IgD-negative memory B cell (primary cell): ENCODE results near the gene NKX6-2. TPM values are rescaled to one million over a fixed set of nuclear protein-coding genes. Genes with fewer than 3 reads are reported as not detected.

Experiments used
- H3K27ac Mint-ChIP-seq, 3 donors: one replicate each; pipeline ENCODE4 v1.8.0; 2020 to 2022; ENCODE audit warnings: mild to moderate bottlenecking in 3 of 3, mixed read lengths in 3 of 3, moderate library complexity in 1 of 3
- H3K27me3 Mint-ChIP-seq: one replicate; pipeline ENCODE4 v1.8.0; 2021; ENCODE audit warnings: mixed read lengths
- H3K36me3 Mint-ChIP-seq: one replicate; pipeline ENCODE4 v1.8.0; 2020; ENCODE audit warnings: mild to moderate bottlenecking, mixed read lengths
- H3K4me1 Mint-ChIP-seq, 3 donors: one replicate each; pipeline ENCODE4 v1.8.0; 2020 to 2022; ENCODE audit warnings: mixed read lengths in 3 of 3, mild to moderate bottlenecking in 1 of 3
- H3K4me3 Mint-ChIP-seq, 4 donors: one replicate each; pipeline ENCODE4 v1.8.0; 2020 to 2022; ENCODE audit warnings: mild to moderate bottlenecking in 4 of 4, mixed read lengths in 4 of 4, moderate library complexity in 3 of 4
- H3K9me3 Mint-ChIP-seq, 3 donors: one replicate each; pipeline ENCODE4 v1.8.0; 2020 to 2021; ENCODE audit warnings: mixed read lengths in 3 of 3, mild to moderate bottlenecking in 1 of 3
- polyA plus RNA-seq: library from polyadenylated mRNA; unstranded; fragments of 300-500 nt; fragmentation: Illumina TruSeq; gene quantifications from one replicate; pipeline ENCODE4 v1.2.3, GENCODE V29; 2021

NKX6-2 gene
- polyA plus RNA-seq, 1 donor from 2014 or later: not detected

- H3K27me3 Mint-ChIP-seq: peaks cover 5% of the 10 kb centered on the region
Observed at GRCh38 chr10:132817701-132818211, 31.8 kb upstream of the NKX6-2 start.

DNA sequence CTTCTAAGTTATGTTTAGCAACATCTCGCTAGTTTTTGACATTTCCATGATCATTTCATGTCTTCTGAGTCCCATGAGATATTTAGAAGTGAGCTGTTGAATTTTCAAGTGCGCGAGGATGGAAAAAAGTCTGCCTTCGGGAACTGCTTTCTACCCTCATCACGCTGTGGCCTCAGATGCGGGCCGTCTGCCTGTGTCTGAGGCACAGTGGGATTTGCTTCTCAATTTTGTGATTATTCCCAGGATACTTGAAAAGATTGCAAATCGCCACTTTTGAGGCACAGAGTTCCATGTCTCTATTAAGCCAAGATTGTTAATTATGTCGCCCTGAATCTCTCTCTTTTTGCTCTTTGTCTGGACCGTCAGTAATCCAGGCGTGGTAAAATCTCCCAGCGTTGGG lies 30.8 kb upstream of the NKX6-2 start:
- Mint-ChIP-seq H3K27ac (no peak overlapping the region), H3K9me3 (peaks cover 0 to 6% (median 0%) of the 10 kb centered on the region in 3 donors)

More at GRCh38 chr10:132817701-132818211, 31.8 kb upstream of the NKX6-2 start:
- peaks cover 0 to 6% (median 0%) of the 10 kb centered on the region in 3 donors for H3K9me3 Mint-ChIP-seq
- peaks cover 0 to 2% (median 0%) of the 10 kb centered on the region in 3 donors for H3K4me1 Mint-ChIP-seq
- H3K4me3 Mint-ChIP-seq: no peak overlapping the region
- H3K36me3 Mint-ChIP-seq: no peaks in the 10 kb centered on the region
- H3K27ac Mint-ChIP-seq: no peak overlapping the region

GRCh38 chr10:132815168-132815857 lies 29.4 kb upstream of the NKX6-2 start:
- peaks cover 0 to 2% (median 0%) of the 10 kb centered on the region in 3 donors for H3K4me1 Mint-ChIP-seq
- no peak overlapping the region for H3K4me3 Mint-ChIP-seq
- H3K27me3 Mint-ChIP-seq: peaks cover 5% of the 10 kb centered on the region
- H3K36me3 Mint-ChIP-seq: no peaks in the 10 kb centered on the region
- H3K27ac Mint-ChIP-seq: peak overlapping the region in 2 of 3 donors; percentile 26 to 62
- H3K9me3 Mint-ChIP-seq: peaks cover 0 to 6% (median 0%) of the 10 kb centered on the region in 3 donors

More for the DNA sequence above, 30.8 kb upstream of the NKX6-2 start:
- H3K27me3 Mint-ChIP-seq: peaks cover 5% of the 10 kb centered on the region
- no peak overlapping the region for H3K4me3 Mint-ChIP-seq
- peaks cover 0 to 2% (median 0%) of the 10 kb centered on the region in 3 donors for H3K4me1 Mint-ChIP-seq
- no peaks in the 10 kb centered on the region for H3K36me3 Mint-ChIP-seq

- Mint-ChIP-seq H3K4me3 (no peak overlapping the region), H3K36me3 (no peaks in the 10 kb centered on the region), H3K9me3 (peaks cover 0 to 6% (median 0%) of the 10 kb centered on the region in 3 donors), H3K4me1 (peaks cover 0 to 2% (median 0%) of the 10 kb centered on the region in 3 donors), H3K27me3 (peaks cover 5% of the 10 kb centered on the region), H3K27ac (no peak overlapping the region)
Observed at GRCh38 chr10:132814469-132814856, 28.5 kb upstream of the NKX6-2 start.

DNA sequence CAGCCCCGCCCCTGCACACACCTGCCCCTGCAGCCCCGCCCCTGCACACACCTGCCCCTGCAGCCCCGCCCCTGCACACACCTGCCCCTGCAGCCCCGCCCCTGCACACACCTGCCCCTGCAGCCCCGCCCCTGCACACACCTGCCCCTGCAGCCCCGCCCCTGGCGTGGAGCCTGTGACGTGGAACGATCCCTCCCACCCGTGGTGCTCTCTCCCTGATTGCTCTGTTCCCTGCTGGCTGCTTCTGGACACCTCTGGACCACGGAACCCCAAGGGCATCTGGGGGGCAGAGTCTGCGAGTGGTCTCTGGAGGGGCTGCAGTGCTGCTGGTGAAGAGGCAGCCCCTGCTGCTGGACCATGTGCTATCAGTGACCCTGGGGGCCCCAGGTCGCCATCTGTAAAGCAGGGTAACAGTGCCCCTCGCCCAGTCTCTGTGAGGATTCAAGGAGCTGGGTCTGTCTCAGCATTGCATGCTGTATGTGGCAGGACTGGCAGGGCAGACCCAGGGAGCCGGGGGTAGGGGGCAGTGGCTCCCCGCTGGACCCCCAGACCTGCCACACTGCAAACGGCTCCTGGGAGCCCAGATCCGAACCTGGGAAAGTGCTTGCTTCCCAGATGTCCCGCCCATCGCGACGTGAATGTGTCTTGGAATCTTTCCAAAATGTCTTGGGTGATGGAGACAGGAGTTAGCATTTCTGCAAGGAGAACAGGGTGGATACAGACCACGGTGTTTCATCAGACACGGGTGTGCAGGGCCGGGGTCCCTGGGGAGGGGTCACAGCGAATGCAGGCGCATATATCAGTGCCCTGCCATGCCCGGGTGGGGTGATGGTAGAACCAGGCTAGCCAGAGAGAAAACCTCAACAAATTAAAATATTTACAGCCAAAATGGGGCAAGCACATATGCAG lies 27.9 kb upstream of the NKX6-2 start:
- H3K36me3 Mint-ChIP-seq: no peaks in the 10 kb centered on the region

DNA sequence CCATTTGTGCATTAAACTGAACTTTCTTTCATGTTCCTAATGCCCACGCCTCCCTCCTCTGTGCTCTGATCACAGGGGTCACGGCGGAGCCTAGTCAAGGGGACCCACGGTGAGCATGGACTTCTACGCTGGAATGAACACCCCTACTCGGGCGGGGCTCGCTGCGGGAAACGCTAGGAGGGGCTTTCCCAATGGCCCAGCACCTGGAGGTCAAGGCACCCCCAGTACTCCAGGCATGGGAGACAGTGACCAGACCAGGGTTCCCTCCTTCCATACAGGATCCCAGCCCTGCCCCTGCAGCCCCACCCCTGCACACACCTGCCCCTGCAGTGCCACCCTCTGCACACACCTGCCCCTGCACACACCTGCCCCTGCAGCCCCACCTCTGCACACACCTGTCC lies 27.1 kb upstream of the NKX6-2 start:
- Mint-ChIP-seq H3K4me3 (no peak overlapping the region), H3K36me3 (no peaks in the 10 kb centered on the region), H3K27ac (no peak overlapping the region), H3K27me3 (peaks cover 8% of the 10 kb centered on the region), H3K4me1 (peaks cover 0 to 1% (median 0%) of the 10 kb centered on the region in 3 donors), H3K9me3 (no peaks in the 10 kb centered on the region)

More for the DNA sequence above, 27.9 kb upstream of the NKX6-2 start:
- Mint-ChIP-seq H3K27ac (no peak overlapping the region), H3K9me3 (no peaks in the 10 kb centered on the region), H3K4me3 (no peak overlapping the region), H3K4me1 (peaks cover 0 to 1% (median 0%) of the 10 kb centered on the region in 3 donors), H3K27me3 (peaks cover 8% of the 10 kb centered on the region)

DNA sequence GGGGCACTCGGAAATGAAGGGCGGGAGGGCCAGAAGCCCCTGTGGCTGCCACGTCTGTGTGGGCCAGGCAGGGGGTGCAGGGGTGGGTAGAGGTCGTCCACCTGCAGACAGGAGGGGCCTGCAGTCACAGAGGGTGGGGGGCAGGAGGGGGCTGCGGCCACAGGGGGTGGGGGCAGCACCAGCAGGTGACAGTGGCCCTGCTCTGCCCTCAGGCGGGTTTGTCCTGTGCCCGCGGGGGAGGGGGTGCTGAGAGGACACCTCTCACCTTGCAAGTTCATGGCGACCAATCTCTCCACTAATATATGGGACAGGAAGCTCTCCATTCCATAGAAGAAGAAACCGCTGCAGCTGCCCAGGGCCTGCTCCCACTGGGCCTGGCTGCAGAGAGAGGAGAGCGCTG lies 26.6 kb upstream of the NKX6-2 start:
- Mint-ChIP-seq H3K9me3 (no peaks in the 10 kb centered on the region), H3K27me3 (peaks cover 8% of the 10 kb centered on the region), H3K4me1 (peaks cover 0 to 1% (median 0%) of the 10 kb centered on the region in 3 donors), H3K4me3 (no peak overlapping the region), H3K27ac (no peak overlapping the region), H3K36me3 (no peaks in the 10 kb centered on the region)

DNA sequence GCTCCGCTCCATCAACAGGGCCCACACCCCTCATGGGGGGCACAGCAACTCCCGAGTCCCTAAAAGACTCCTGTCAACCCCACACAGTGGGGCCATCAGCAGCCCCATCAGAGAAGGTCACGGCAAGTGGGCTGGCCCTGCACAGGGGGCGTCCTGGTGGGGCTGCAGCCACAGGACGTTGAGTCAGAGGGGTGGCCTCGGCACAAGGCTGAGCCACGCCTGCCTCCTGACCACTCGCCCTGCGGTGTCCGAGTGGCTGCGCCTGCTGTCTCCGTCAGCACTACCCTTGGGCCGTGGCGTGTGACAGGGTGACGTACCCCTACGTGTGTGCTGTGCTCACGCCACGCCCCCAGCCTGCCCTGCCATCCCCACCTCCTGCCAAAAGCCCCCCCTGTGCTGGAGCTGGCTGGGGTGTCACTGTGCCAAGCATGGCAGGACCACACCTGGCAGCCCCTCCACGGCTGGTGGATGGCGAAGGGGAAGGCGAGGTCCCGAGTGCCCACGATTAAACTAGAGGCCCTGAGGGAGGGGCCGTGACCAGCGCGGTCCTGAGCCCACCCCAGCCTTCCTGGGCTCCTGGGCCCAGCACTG lies 26.0 kb upstream of the NKX6-2 start:
- Mint-ChIP-seq H3K36me3 (no peaks in the 10 kb centered on the region), H3K27ac (no peak overlapping the region), H3K9me3 (no peaks in the 10 kb centered on the region), H3K4me3 (no peak overlapping the region), H3K27me3 (peaks cover 6% of the 10 kb centered on the region), H3K4me1 (peaks cover 0 to 1% (median 0%) of the 10 kb centered on the region in 3 donors)

GRCh38 chr10:132810807-132811700 lies 25.1 kb upstream of the NKX6-2 start:
- Mint-ChIP-seq H3K4me3 (no peak overlapping the region), H3K9me3 (no peaks in the 10 kb centered on the region), H3K4me1 (peaks cover 0 to 1% (median 0%) of the 10 kb centered on the region in 3 donors), H3K36me3 (no peaks in the 10 kb centered on the region), H3K27ac (no peak overlapping the region), H3K27me3 (peaks cover 3% of the 10 kb centered on the region)

GRCh38 chr10:132810141-132810806 lies 24.3 kb upstream of the NKX6-2 start:
- no peak overlapping the region for H3K27ac Mint-ChIP-seq
- H3K9me3 Mint-ChIP-seq: no peaks in the 10 kb centered on the region
- peaks cover 0 to 1% (median 0%) of the 10 kb centered on the region in 3 donors for H3K4me1 Mint-ChIP-seq
- no peak overlapping the region for H3K4me3 Mint-ChIP-seq
- no peaks in the 10 kb centered on the region for H3K36me3 Mint-ChIP-seq
- peaks cover 3% of the 10 kb centered on the region for H3K27me3 Mint-ChIP-seq

DNA sequence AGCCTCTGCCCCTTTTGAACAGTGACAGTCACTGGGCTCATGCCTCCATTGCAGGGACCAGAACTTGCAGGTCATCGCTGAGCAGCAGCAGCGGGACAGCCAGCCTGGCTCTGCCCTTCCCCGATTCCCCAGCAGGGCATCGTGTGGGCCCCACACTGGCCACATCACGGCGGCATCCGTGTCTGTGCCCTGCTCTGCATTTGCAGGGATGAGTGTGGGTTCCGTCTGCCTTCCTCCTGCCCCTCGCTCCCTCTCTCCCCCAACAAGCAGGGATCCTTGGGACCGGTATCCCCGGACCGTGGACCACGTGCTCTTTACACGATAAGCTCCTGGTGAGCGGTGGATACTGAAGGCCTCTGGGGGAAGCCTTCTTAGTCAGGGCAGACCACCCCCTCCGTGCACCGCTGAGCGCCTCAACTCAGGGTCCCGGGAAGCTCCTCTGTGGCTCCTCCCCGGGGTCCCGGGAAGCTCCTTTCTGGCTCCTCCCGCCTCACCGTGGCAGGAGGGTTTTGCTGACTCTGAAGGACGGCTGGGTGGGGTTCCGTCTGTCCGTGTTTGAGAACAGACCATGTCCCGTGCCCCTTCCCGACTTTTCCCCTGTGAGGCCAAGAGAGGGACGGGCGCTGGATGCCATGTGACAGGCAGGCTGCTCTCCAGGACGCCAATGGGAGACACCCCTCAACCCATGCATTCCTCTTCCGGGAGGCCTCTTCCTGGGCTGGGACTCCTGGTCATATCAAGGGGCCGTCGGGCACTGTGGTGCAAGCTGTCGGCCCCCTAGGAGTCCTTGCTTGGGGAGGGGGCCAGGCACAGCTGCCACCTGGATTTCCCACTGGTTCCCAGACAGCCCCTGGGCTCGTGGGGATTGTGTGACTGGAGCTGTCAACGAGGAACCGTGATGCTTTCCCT lies 23.5 kb upstream of the NKX6-2 start:
- Mint-ChIP-seq H3K27ac (no peak overlapping the region), H3K36me3 (no peaks in the 10 kb centered on the region)

GRCh38 chr10:132808383-132809231 lies 22.7 kb upstream of the NKX6-2 start:
- Mint-ChIP-seq H3K4me3 (no peak overlapping the region), H3K36me3 (no peaks in the 10 kb centered on the region), H3K4me1 (peaks cover 0 to 1% (median 0%) of the 10 kb centered on the region in 3 donors), H3K27me3 (peaks cover 4% of the 10 kb centered on the region), H3K27ac (no peak overlapping the region), H3K9me3 (no peaks in the 10 kb centered on the region)

More for the DNA sequence above, 23.5 kb upstream of the NKX6-2 start:
- Mint-ChIP-seq H3K27me3 (peaks cover 3% of the 10 kb centered on the region), H3K9me3 (no peaks in the 10 kb centered on the region), H3K4me1 (peaks cover 0 to 1% (median 0%) of the 10 kb centered on the region in 3 donors), H3K4me3 (no peak overlapping the region)
